H1 (cell line): ENCODE data around the gene AKAP9. TPM values are rescaled to one million over a fixed set of nuclear protein-coding genes. Genes with fewer than 3 reads are reported as not detected.

Source experiments
- JUND ChIP-seq: IDR thresholded peaks from 2 replicates; pipeline ENCODE4 v1.6.1; 2011; ENCODE audit warnings: mild to moderate bottlenecking, improper control_type of control experiment, low read length
- POLR2A ChIP-seq, 2 experiments: IDR thresholded peaks; 1 replicate in 1 of 2; 2 replicates in 1 of 2; pipeline ENCODE4 v1.6.1; 2011; ENCODE audit warnings: low read depth in 2 of 2, low read length in 2 of 2, mild to moderate bottlenecking in 2 of 2; ENCODE audit errors: control extremely low read depth in 1 of 2
- POU5F1 ChIP-seq: IDR thresholded peaks from 2 replicates; pipeline ENCODE4 v1.6.1; 2011; ENCODE audit warnings: low read depth, mild to moderate bottlenecking, low read length, moderate library complexity
- TAF1 ChIP-seq: IDR thresholded peaks from 2 replicates; pipeline ENCODE4 v1.6.1; 2011; ENCODE audit warnings: mild to moderate bottlenecking, low read depth, low read length
- polyA plus RNA-seq, 7 experiments: library from polyadenylated mRNA; depleted of rRNA in 3 of 7; stranded (reverse) in 5 of 7; unstranded in 2 of 7; fragments of >200 nt in 5 of 7; fragments of 200-250 nt in 2 of 7; gene quantifications; 1 replicate in 5 of 7; 2 replicates in 1 of 7; 4 replicates in 1 of 7; pipeline versions ENCODE4 v1.2.1 to v1.2.3, GENCODE V29; 2011 to 2013; ENCODE audit warnings: missing spikeins in 2 of 7, mixed read lengths in 2 of 7
- total RNA-seq: library from RNA; stranded (reverse); fragmentation: NEBNext Ultra II Directional; extraction: Animal tissue kit (Norgen Biotek cat#: 25700); gene quantifications from 2 replicates; pipeline ENCODE4 v1.2.1, GENCODE V29; 2021
- TF ChIP-seq, protein P1 (sequence below): fragments of 300-600 bp; sonication (generic); IDR thresholded peaks from 2 replicates; pipeline ENCODE4 v1.7.1; 2012; ENCODE audit warnings: low read length, moderate library complexity, mild to moderate bottlenecking, inconsistent platforms; ENCODE audit not compliant: insufficient replicate concordance

AKAP9 gene
- total and polyA plus RNA-seq, 2 of the 8 experiments (the other 6 are each of a cell fraction or from before 2014, with no cell fraction given) = 6.2 to 26.3 TPM

DNA sequence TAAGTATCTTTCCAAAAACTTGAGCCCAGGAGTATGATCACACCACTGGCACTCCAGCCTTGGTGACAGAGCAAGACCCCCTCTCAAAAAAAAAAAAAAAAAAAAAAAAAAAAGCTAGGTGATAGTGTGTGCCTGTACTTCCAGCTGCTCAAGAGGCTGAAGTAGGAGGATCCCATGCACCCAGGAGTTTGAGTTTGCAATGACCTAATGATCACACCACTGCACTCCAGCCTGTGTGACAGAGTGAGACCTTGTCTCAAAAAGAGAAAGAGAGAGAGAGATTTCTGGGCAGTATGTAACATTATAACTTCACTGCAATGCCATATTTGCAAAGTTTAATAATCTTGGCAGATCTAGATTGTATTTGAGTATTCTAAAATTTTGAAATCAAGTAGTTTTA lies 47.6 kb downstream of the AKAP9 start (continued):
- TF ChIP-seq, protein P1, sequence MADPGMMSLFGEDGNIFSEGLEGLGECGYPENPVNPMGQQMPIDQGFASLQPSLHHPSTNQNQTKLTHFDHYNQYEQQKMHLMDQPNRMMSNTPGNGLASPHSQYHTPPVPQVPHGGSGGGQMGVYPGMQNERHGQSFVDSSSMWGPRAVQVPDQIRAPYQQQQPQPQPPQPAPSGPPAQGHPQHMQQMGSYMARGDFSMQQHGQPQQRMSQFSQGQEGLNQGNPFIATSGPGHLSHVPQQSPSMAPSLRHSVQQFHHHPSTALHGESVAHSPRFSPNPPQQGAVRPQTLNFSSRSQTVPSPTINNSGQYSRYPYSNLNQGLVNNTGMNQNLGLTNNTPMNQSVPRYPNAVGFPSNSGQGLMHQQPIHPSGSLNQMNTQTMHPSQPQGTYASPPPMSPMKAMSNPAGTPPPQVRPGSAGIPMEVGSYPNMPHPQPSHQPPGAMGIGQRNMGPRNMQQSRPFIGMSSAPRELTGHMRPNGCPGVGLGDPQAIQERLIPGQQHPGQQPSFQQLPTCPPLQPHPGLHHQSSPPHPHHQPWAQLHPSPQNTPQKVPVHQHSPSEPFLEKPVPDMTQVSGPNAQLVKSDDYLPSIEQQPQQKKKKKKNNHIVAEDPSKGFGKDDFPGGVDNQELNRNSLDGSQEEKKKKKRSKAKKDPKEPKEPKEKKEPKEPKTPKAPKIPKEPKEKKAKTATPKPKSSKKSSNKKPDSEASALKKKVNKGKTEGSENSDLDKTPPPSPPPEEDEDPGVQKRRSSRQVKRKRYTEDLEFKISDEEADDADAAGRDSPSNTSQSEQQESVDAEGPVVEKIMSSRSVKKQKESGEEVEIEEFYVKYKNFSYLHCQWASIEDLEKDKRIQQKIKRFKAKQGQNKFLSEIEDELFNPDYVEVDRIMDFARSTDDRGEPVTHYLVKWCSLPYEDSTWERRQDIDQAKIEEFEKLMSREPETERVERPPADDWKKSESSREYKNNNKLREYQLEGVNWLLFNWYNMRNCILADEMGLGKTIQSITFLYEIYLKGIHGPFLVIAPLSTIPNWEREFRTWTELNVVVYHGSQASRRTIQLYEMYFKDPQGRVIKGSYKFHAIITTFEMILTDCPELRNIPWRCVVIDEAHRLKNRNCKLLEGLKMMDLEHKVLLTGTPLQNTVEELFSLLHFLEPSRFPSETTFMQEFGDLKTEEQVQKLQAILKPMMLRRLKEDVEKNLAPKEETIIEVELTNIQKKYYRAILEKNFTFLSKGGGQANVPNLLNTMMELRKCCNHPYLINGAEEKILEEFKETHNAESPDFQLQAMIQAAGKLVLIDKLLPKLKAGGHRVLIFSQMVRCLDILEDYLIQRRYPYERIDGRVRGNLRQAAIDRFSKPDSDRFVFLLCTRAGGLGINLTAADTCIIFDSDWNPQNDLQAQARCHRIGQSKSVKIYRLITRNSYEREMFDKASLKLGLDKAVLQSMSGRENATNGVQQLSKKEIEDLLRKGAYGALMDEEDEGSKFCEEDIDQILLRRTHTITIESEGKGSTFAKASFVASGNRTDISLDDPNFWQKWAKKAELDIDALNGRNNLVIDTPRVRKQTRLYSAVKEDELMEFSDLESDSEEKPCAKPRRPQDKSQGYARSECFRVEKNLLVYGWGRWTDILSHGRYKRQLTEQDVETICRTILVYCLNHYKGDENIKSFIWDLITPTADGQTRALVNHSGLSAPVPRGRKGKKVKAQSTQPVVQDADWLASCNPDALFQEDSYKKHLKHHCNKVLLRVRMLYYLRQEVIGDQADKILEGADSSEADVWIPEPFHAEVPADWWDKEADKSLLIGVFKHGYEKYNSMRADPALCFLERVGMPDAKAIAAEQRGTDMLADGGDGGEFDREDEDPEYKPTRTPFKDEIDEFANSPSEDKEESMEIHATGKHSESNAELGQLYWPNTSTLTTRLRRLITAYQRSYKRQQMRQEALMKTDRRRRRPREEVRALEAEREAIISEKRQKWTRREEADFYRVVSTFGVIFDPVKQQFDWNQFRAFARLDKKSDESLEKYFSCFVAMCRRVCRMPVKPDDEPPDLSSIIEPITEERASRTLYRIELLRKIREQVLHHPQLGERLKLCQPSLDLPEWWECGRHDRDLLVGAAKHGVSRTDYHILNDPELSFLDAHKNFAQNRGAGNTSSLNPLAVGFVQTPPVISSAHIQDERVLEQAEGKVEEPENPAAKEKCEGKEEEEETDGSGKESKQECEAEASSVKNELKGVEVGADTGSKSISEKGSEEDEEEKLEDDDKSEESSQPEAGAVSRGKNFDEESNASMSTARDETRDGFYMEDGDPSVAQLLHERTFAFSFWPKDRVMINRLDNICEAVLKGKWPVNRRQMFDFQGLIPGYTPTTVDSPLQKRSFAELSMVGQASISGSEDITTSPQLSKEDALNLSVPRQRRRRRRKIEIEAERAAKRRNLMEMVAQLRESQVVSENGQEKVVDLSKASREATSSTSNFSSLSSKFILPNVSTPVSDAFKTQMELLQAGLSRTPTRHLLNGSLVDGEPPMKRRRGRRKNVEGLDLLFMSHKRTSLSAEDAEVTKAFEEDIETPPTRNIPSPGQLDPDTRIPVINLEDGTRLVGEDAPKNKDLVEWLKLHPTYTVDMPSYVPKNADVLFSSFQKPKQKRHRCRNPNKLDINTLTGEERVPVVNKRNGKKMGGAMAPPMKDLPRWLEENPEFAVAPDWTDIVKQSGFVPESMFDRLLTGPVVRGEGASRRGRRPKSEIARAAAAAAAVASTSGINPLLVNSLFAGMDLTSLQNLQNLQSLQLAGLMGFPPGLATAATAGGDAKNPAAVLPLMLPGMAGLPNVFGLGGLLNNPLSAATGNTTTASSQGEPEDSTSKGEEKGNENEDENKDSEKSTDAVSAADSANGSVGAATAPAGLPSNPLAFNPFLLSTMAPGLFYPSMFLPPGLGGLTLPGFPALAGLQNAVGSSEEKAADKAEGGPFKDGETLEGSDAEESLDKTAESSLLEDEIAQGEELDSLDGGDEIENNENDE = no peak
- TF ChIP-seq TAF1 = no peak
- no peak for TF ChIP-seq POU5F1
- TF ChIP-seq POLR2A (IDR thresholded peaks at IDR 0.05; ENCODE audit: control extremely low read depth in 1 of 2, low read depth in 2 of 2, low read length in 2 of 2) = no peak
- TF ChIP-seq JUND = no peak
